Activated B cell treated with CpG ODN at 0.5 μM for 24 hours (primary cell): Measurements from ENCODE around the gene CD300H. TPM values are rescaled to one million over a fixed set of nuclear protein-coding genes. Genes with fewer than 3 reads are reported as not detected.
"Not testable (repeated sequence)": the region's sequence is repeated elsewhere in the genome, so short reads cannot be mapped to it uniquely, and the experiment has no call there.

ENCODE experiments used
- ATAC-seq: fragments of 200-7000 bp; cut with Tn5 transposase; one replicate; pipeline ENCODE4 v1.10.0; 2021; ENCODE audit warnings: low read depth, mild to moderate bottlenecking, moderate library complexity
- CTCF ChIA-PET: fragments of 350-600 bp; sonication (Branson Sonifier 250); formaldehyde crosslinking; loops from one replicate; lab custom pipeline; 2021; ENCODE audit warnings: antibody characterized with exemption; lab: Charles Lee
- POLR2A ChIA-PET: fragments of 350-600 bp; sonication (Branson Sonifier 250); formaldehyde crosslinking; loops from one replicate; lab custom pipeline; 2021; ENCODE audit warnings: antibody characterized with exemption; lab: Charles Lee
- DNase-seq: peaks from one replicate; pipeline ENCODE4 v3.0.0; 2022
- H3K27ac Mint-ChIP-seq: one replicate; pipeline ENCODE4 v1.8.0; 2020; ENCODE audit warnings: mixed read lengths
- H3K27me3 Mint-ChIP-seq: one replicate; pipeline ENCODE4 v1.8.0; 2021; ENCODE audit warnings: mixed read lengths
- H3K36me3 Mint-ChIP-seq: one replicate; pipeline ENCODE4 v1.8.0; 2021; ENCODE audit warnings: low read depth, mixed read lengths
- H3K4me1 Mint-ChIP-seq: one replicate; pipeline ENCODE4 v1.8.0; 2021; ENCODE audit warnings: mixed read lengths
- H3K4me3 Mint-ChIP-seq: one replicate; pipeline ENCODE4 v1.8.0; 2020; ENCODE audit warnings: mild to moderate bottlenecking, mixed read lengths
- H3K9me3 Mint-ChIP-seq: one replicate; pipeline ENCODE4 v1.8.0; 2020; ENCODE audit warnings: mixed read lengths
- intact Hi-C: fragments of 100-400 bp; cut with micrococcal nuclease; formaldehyde crosslinking; loops from one replicate; pipeline ENCODE4 v1.15.1; 2024
- total RNA-seq: library from RNA; stranded (reverse); gene quantifications from 2 replicates; pipeline ENCODE4 v1.2.3, GENCODE V29; 2022
- TF ChIP-seq, protein P1 (sequence below): fragments of 200-600 bp; IDR thresholded peaks from one replicate; pipeline ENCODE4 v1.8.0; 2022; ENCODE audit warnings: antibody characterized with exemption, mild to moderate bottlenecking

Gene CD300H
- total RNA-seq, 1 donor from 2014 or later: not detected

DNA sequence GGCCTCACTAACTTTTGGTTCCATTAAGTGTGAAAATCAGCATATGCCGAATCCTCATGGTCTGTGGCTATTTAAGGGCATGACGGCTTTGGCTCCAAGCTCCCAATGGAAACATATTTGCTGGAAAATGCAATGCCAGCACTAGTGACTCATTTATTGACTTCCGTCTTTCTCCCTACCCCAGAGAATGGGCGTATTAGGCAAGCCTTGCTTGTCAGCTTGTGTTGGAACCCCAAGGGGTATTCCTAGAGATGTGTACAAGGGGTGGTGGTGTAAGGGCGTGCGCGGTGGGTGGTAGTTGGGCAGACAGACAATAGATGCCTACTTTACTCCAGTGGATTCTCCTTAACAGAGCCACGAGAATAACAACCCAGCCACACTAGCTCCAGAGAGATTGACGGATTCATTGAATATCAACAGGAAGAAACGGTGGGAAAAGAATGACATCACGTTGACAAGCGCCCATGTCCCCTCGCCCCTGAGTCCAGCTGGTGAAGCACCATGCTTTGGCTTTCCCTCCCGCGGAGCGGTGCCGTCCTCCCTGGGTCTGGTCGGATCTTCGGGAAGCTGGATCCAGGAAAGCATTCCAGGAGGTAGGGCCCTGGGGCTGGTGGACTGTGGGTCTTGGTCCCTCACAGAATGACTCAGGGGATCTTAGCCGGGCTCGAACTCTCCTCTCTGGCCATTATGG, 46.4 kb downstream of the CD300H start:
- Mint-ChIP-seq H3K36me3 (no peaks in the 10 kb centered on the region), H3K27ac (no peak overlapping the region), H3K4me1 (peaks cover 14% of the 10 kb centered on the region), H3K27me3 (peaks cover 3% of the 10 kb centered on the region), H3K9me3 (peaks cover 8% of the 10 kb centered on the region), H3K4me3 (no peak overlapping the region)
- TF ChIP-seq, protein P1, sequence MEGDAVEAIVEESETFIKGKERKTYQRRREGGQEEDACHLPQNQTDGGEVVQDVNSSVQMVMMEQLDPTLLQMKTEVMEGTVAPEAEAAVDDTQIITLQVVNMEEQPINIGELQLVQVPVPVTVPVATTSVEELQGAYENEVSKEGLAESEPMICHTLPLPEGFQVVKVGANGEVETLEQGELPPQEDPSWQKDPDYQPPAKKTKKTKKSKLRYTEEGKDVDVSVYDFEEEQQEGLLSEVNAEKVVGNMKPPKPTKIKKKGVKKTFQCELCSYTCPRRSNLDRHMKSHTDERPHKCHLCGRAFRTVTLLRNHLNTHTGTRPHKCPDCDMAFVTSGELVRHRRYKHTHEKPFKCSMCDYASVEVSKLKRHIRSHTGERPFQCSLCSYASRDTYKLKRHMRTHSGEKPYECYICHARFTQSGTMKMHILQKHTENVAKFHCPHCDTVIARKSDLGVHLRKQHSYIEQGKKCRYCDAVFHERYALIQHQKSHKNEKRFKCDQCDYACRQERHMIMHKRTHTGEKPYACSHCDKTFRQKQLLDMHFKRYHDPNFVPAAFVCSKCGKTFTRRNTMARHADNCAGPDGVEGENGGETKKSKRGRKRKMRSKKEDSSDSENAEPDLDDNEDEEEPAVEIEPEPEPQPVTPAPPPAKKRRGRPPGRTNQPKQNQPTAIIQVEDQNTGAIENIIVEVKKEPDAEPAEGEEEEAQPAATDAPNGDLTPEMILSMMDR: no peak
- CTCF ChIA-PET: no interaction called here
- DNase-seq (no peak), ATAC-seq (no peak)
- POLR2A ChIA-PET: no interaction called here
- intact Hi-C loops: no loop called here

DNA sequence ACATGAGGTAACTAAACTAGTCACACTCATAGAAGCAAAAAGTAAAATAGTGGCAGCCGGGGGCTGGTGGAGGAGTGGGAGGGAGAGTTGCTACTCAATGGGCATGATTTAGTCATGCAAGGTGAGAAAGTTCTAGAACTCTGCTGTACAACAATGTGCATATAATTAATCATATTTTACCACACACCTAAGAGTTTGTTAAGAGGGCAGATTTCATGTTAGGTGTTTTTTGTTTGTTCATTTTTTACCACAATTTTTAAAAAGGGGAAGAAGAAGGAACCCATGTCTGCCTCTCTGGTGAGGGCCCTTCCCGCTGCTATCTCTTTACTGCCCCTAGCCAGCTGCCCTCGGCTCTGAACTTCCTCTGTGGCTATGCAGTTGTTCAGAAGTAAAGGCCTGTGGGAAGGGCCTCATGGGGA, 47.3 kb downstream of the CD300H start:
- Mint-ChIP-seq H3K27ac (peak overlapping the region; percentile 35), H3K36me3 (no peaks in the 10 kb centered on the region), H3K27me3 (peaks cover 3% of the 10 kb centered on the region), H3K9me3 (peaks cover 8% of the 10 kb centered on the region), H3K4me1 (peaks cover 14% of the 10 kb centered on the region), H3K4me3 (no peak overlapping the region)
- ATAC-seq (peak; percentile 65), DNase-seq (no peak)
- intact Hi-C loops: no loop called here
- ChIA-PET POLR2A (interaction anchor here (0.7 kb wide), 1 partner anchor 594 kb away, joined by 4 read pairs; no protein-coding TSS in a partner anchor), CTCF (no interaction called here)
- TF ChIP-seq, protein P1: no peak

- DNase-seq, ATAC-seq, H3K27me3 Mint-ChIP-seq, H3K27ac Mint-ChIP-seq, POLR2A ChIA-PET, intact Hi-C loops, H3K36me3 Mint-ChIP-seq, CTCF ChIA-PET, H3K4me3 Mint-ChIP-seq: not testable (repeated sequence)
- Mint-ChIP-seq H3K4me1 (peaks cover 26% of the 10 kb centered on the region), H3K9me3 (peaks cover 20% of the 10 kb centered on the region)
These were observed 48.8 kb downstream of the CD300H start for GRCh38 chr17:74518413-74518981.

GRCh38 chr17:74516561-74517328, 50.6 kb downstream of the CD300H start:
- Mint-ChIP-seq H3K4me3 (no peak overlapping the region), H3K9me3 (peaks cover 20% of the 10 kb centered on the region), H3K27me3 (peaks cover 8% of the 10 kb centered on the region), H3K4me1 (peaks cover 39% of the 10 kb centered on the region), H3K27ac (no peak overlapping the region), H3K36me3 (peaks cover 2% of the 10 kb centered on the region)
- ATAC-seq: no peak
- ChIA-PET CTCF (no interaction called here), POLR2A (no interaction called here)
- TF ChIP-seq, protein P1: no peak
- intact Hi-C loops: no loop called here
- DNase-seq: no peak

DNA sequence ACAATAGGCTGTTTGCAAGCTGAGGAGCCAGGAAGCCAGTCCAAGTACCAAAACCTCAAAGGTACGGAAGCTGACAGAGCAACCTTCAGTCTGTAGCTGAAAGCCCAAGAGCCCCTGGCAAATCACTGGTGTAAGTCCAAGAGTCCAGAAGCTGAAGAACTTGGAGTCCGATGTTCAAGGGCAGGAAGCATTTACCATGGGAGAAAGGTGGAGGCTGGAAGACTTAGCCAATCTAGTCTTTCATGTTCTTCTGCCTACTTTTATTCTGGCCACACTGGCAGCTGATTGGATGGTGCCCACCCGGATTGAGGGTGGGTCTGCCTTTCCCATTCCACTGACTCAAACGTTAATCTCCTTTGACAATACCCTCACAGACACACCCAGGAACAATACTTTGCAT, 51.4 kb downstream of the CD300H start:
- DNase-seq: no peak
- no peak overlapping the region for H3K4me3 Mint-ChIP-seq
- POLR2A ChIA-PET: no interaction called here

More for the DNA sequence above, 51.4 kb downstream of the CD300H start:
- no peak for ATAC-seq
- intact Hi-C loops: no loop called here
- CTCF ChIA-PET: no interaction called here
- Mint-ChIP-seq H3K27me3 (peaks cover 5% of the 10 kb centered on the region), H3K36me3 (peaks cover 2% of the 10 kb centered on the region), H3K27ac (no peak overlapping the region), H3K4me1 (peaks cover 34% of the 10 kb centered on the region), H3K9me3 (peaks cover 20% of the 10 kb centered on the region)
- TF ChIP-seq, protein P1: no peak
